PC-3 (cell line): ENCODE measurements around the gene ATP6V0E1.

Experiments used
- EZH2 ChIP-seq: fragments of 300-600 bp; sonication (generic); IDR thresholded peaks from one replicate; pipeline ENCODE4 v1.6.1; 2017; ENCODE audit warnings: antibody characterized with exemption, mild to moderate bottlenecking, low read length; ENCODE audit not compliant: unreplicated experiment
- EZH2phosphoT487 ChIP-seq: fragments of 300-600 bp; sonication (generic); IDR thresholded peaks from 2 replicates; pipeline ENCODE4 v1.6.1; 2018; ENCODE audit warnings: mild to moderate bottlenecking, antibody characterized with exemption, low read length, borderline replicate concordance
- TF ChIP-seq, protein P1 (sequence below): fragments of 300-600 bp; sonication (generic); conservative IDR thresholded peaks from 2 replicates; pipeline ENCODE4 v1.5.1; 2017; ENCODE audit warnings: antibody characterized with exemption, low read depth, mild to moderate bottlenecking, low read length

DNA sequence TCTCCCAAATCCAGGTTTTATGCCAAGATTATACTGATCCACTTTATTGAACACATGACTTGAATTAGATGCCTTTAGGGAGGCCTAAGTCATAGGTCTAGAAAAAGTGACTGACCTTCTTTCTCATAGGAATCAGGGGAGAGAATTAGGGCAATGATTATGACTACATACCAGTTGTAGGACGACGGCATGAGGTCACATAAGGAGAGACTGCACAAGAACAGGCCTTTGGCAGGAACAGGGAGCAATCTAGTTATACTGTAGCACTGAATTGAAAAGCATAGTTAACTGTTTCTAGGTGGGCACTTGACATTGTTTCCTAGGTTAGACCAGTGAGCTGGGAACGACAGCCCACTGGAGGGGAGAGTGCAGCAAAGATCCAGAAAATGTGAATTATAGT, 95.3 kb downstream of the ATP6V0E1 start:
- TF ChIP-seq, protein P1, sequence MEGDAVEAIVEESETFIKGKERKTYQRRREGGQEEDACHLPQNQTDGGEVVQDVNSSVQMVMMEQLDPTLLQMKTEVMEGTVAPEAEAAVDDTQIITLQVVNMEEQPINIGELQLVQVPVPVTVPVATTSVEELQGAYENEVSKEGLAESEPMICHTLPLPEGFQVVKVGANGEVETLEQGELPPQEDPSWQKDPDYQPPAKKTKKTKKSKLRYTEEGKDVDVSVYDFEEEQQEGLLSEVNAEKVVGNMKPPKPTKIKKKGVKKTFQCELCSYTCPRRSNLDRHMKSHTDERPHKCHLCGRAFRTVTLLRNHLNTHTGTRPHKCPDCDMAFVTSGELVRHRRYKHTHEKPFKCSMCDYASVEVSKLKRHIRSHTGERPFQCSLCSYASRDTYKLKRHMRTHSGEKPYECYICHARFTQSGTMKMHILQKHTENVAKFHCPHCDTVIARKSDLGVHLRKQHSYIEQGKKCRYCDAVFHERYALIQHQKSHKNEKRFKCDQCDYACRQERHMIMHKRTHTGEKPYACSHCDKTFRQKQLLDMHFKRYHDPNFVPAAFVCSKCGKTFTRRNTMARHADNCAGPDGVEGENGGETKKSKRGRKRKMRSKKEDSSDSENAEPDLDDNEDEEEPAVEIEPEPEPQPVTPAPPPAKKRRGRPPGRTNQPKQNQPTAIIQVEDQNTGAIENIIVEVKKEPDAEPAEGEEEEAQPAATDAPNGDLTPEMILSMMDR, result no peak
- no peak for TF ChIP-seq EZH2
- no peak for TF ChIP-seq EZH2phosphoT487
